Measurements from ENCODE around the gene CFAP52.

DNA sequence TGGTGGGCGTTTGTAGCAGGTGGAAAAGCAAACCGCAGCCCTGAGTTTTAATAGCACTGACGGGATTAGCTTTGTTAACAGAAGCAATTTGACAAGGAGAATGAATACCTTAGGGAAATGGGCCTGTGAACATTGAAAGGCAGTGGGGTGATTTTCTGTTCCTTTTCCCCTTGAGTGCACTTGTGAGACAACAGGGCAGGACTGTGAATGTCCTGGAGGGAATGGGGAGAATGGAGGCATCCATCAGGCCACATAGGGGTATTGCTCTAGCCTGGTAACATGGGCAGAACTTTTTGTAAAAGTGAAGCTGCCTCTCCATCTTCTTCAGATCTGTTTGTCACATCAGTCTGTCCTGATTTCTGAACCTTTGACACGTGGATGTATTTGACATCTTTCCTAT lies 95.1 kb downstream of the CFAP52 start:
- TF ChIP-seq, protein P1, sequence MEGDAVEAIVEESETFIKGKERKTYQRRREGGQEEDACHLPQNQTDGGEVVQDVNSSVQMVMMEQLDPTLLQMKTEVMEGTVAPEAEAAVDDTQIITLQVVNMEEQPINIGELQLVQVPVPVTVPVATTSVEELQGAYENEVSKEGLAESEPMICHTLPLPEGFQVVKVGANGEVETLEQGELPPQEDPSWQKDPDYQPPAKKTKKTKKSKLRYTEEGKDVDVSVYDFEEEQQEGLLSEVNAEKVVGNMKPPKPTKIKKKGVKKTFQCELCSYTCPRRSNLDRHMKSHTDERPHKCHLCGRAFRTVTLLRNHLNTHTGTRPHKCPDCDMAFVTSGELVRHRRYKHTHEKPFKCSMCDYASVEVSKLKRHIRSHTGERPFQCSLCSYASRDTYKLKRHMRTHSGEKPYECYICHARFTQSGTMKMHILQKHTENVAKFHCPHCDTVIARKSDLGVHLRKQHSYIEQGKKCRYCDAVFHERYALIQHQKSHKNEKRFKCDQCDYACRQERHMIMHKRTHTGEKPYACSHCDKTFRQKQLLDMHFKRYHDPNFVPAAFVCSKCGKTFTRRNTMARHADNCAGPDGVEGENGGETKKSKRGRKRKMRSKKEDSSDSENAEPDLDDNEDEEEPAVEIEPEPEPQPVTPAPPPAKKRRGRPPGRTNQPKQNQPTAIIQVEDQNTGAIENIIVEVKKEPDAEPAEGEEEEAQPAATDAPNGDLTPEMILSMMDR (optimal IDR thresholded peaks at IDR 0.05 in 1 of 3, IDR thresholded peaks at IDR 0.05 in 1 of 3, conservative IDR thresholded peaks at IDR 0.05 in 1 of 3; ENCODE audit: extremely low read depth in 1 of 3, insufficient read depth in 2 of 3, low read length in 3 of 3): no peak
- no peak for TF ChIP-seq EZH2 (IDR thresholded peaks at IDR 0.05; ENCODE audit: low read length)
